Natural killer cell treated with Interleukin-12 subunit alpha and Interleukin-12 subunit beta and Interleukin-15 and Interleukin-18, amount 100 ng/mL, for 72 hours (primary cell): Measurements from ENCODE around the gene CC2D1A. TPM values are rescaled to one million over a fixed set of nuclear protein-coding genes. Genes with fewer than 3 reads are reported as not detected.

Source experiments
- ATAC-seq, 2 donors: fragments of 150-1000 bp; cut with Tn5 transposase in 1 of 2; sonication (Bioruptor Pico), chemical (Tn5 transposase) in 1 of 2; 2 replicates each; pipeline ENCODE4 v1.10.0; 2021
- DNase-seq: peaks from one replicate; pipeline ENCODE4 v3.0.0; 2022; ENCODE audit warnings: low spot score
- H3K27ac Mint-ChIP-seq, 2 donors: 1 replicate in 1 of 2; 2 replicates in 1 of 2; pipeline ENCODE4 v1.8.0; 2022; ENCODE audit warnings: mixed read lengths in 2 of 2, mild to moderate bottlenecking in 1 of 2, moderate library complexity in 1 of 2
- H3K27me3 Mint-ChIP-seq, 2 donors: 1 replicate in 1 of 2; 2 replicates in 1 of 2; pipeline ENCODE4 v1.8.0; 2022; ENCODE audit warnings: mixed read lengths in 2 of 2
- H3K36me3 Mint-ChIP-seq: one replicate; pipeline ENCODE4 v1.8.0; 2022; ENCODE audit warnings: mixed read lengths
- H3K4me1 Mint-ChIP-seq, 2 donors: 1 replicate in 1 of 2; 2 replicates in 1 of 2; pipeline ENCODE4 v1.8.0; 2022; ENCODE audit warnings: low read depth in 2 of 2, mixed read lengths in 2 of 2, mild to moderate bottlenecking in 1 of 2
- H3K4me3 Mint-ChIP-seq: one replicate; pipeline ENCODE4 v1.8.0; 2022; ENCODE audit warnings: mixed read lengths
- H3K9me3 Mint-ChIP-seq: 2 replicates; pipeline ENCODE4 v1.8.0; 2022; ENCODE audit warnings: mixed read lengths
- total RNA-seq, 2 donors: library from RNA; stranded (reverse); gene quantifications; one replicate each; pipeline ENCODE4 v1.2.3, GENCODE V29; 2022

Gene CC2D1A
- total RNA-seq, 2 donors from 2014 or later, result 33.2 to 41.3 TPM

- no peak overlapping the region for H3K27ac Mint-ChIP-seq
- peaks cover 14% of the 10 kb centered on the region for H3K36me3 Mint-ChIP-seq
- H3K4me1 Mint-ChIP-seq, result no peaks in the 10 kb centered on the region
- H3K9me3 Mint-ChIP-seq, result no peaks in the 10 kb centered on the region
- ATAC-seq (no peak), DNase-seq (no peak)
- no peaks in the 10 kb centered on the region for H3K27me3 Mint-ChIP-seq
- H3K4me3 Mint-ChIP-seq, result no peak overlapping the region
Measured at GRCh38 chr19:13926715-13927114, 20.7 kb downstream of the CC2D1A start.

- DNase-seq (no peak), ATAC-seq (no peak)
- Mint-ChIP-seq H3K9me3 (no peaks in the 10 kb centered on the region), H3K27me3 (peaks cover 0 to 6% of the 10 kb centered on the region in 2 donors), H3K27ac (no peak overlapping the region), H3K36me3 (peaks cover 6% of the 10 kb centered on the region), H3K4me3 (no peak overlapping the region), H3K4me1 (peaks cover 0 to 5% of the 10 kb centered on the region in 2 donors)
Measured at GRCh38 chr19:13929340-13929739, 23.3 kb downstream of the CC2D1A start.

- no peak for DNase-seq
- Mint-ChIP-seq H3K27me3 (peaks cover 0 to 8% of the 10 kb centered on the region in 2 donors), H3K36me3 (peaks cover 3% of the 10 kb centered on the region), H3K9me3 (no peaks in the 10 kb centered on the region), H3K27ac (no peak overlapping the region), H3K4me3 (no peak overlapping the region), H3K4me1 (peaks cover 0 to 11% of the 10 kb centered on the region in 2 donors)
- no peak for ATAC-seq
Measured at GRCh38 chr19:13929956-13930355, 24.0 kb downstream of the CC2D1A start.

DNA sequence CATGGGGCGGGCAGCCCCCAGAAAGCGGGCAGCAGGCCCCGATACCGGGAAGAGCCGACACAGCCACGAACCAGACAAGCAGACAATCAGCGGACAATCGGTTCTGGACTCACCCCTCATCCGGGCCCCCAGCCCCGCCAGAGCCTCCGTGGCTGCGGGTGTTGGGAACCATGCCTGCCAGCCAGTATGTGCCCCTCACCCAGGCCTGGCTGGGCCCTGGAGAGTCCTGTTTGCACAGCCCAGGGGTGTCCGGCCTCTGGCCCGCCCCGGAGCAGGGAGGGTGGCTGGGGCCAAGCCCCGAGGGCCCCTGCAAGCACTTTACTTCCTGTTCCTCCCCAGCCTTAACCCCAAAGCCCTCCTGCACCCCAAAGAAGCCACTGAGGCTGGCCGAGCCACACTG, 24.4 kb downstream of the CC2D1A start:
- no peak overlapping the region for H3K27ac Mint-ChIP-seq
- H3K36me3 Mint-ChIP-seq, result no peaks in the 10 kb centered on the region
- H3K9me3 Mint-ChIP-seq, result no peaks in the 10 kb centered on the region
- DNase-seq (no peak), ATAC-seq (no peak)
- H3K4me1 Mint-ChIP-seq, result peaks cover 0 to 11% of the 10 kb centered on the region in 2 donors
- peaks cover 0 to 8% of the 10 kb centered on the region in 2 donors for H3K27me3 Mint-ChIP-seq
- no peak overlapping the region for H3K4me3 Mint-ChIP-seq

DNA sequence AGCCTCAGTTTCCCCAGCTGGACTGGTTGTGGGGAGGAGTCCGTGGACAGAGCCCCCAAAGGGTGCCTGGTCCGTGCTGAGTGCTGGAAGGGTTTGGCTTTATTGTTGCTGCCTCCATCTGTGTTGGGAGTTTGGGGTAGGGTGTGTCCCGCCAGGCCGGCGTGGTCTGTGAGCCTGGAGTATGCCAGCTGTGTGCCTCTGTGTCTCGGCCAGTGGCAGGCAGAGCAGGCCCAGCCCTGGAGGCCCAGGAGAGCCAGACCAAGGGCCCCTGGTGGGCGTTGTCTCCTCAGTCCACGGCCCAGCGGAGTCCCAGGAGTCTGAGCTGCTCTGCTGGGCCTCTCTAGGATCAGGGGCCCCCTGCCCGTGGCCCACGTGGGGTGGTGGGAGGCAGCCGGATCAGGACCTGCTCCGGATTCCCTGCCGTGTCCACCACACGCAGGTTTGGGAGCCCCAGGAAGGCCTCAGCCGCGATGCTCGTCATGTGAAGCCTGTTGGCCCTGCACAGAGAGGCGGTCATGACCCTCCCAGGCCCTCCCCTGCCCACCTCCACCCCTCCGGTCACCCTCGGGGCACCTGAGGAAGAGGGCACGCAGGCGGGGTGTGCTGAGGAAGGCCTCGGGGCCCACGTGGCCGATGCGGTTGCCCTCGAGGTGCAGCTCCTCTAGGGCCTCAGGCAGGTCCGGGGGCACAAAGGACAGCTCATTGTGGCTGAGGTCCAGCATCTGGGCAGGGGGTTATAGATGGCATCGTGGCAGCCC, 25.6 kb downstream of the CC2D1A start:
- DNase-seq, result no peak
- Mint-ChIP-seq H3K27me3 (peaks cover 0 to 8% of the 10 kb centered on the region in 2 donors), H3K36me3 (no peaks in the 10 kb centered on the region), H3K9me3 (no peaks in the 10 kb centered on the region), H3K4me3 (no peak overlapping the region), H3K27ac (no peak overlapping the region), H3K4me1 (peaks cover 0 to 11% of the 10 kb centered on the region in 2 donors)
- ATAC-seq, result no peak

DNA sequence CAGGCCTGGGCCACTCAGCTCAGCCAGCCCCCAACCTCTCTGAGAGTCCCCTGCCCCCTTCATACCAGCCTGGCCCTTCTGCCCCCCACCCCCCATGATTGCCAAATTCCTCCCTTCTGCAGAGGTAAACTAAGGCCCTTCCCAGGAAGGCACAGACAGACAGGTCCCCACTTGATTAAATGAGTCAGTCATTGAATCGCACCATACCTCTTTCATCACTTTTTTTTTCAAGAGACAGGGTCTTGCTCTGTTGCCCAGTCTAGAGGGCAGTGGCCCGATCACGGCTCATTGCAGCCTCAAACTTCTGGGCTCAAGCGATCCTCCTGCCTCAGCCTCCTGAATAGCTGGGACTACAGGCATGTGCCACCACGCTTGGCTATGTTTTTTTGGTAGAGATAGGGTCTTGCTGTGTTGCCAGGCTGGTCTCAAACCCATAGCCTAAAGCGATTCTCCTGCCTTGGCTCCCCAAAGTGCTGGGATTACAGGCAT, 26.2 kb downstream of the CC2D1A start:
- DNase-seq (no peak), ATAC-seq (no peak)
- Mint-ChIP-seq H3K27ac (no peak overlapping the region), H3K27me3 (peaks cover 1 to 8% of the 10 kb centered on the region in 2 donors), H3K9me3 (no peaks in the 10 kb centered on the region), H3K4me3 (no peak overlapping the region), H3K36me3 (no peaks in the 10 kb centered on the region), H3K4me1 (peaks cover 0 to 11% of the 10 kb centered on the region in 2 donors)

DNA sequence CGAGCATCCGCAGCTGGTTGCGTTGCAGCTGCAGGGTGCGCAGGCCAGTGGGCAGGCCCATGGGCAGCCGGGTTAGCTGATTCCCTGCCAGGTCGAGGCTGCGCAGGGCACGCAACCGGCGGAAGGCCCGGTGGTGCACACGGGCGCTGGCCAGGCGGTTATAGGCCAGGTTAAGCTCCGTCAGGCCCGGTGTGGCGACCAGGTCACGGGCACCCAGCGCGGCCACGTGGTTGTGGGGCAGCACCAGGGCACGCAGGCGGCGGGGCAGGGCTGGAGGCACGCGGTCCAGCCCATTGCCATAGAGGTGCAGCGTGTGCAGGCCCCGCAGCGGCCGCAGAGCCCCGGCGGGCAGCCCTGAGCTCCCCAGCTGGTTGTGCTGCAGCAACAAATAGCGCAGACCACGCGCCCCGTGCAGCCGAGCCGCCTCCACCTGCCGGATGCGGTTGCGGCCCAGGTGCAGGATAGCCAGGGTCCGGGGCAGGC, 27.0 kb downstream of the CC2D1A start:
- no peak for DNase-seq
- no peaks in the 10 kb centered on the region for H3K36me3 Mint-ChIP-seq
- peaks cover 0 to 15% of the 10 kb centered on the region in 2 donors for H3K4me1 Mint-ChIP-seq
- peaks cover 7 to 12% of the 10 kb centered on the region in 2 donors for H3K27me3 Mint-ChIP-seq
- no peak for ATAC-seq
- H3K4me3 Mint-ChIP-seq, result no peak overlapping the region
- no peak overlapping the region for H3K27ac Mint-ChIP-seq
- H3K9me3 Mint-ChIP-seq, result no peaks in the 10 kb centered on the region

DNA sequence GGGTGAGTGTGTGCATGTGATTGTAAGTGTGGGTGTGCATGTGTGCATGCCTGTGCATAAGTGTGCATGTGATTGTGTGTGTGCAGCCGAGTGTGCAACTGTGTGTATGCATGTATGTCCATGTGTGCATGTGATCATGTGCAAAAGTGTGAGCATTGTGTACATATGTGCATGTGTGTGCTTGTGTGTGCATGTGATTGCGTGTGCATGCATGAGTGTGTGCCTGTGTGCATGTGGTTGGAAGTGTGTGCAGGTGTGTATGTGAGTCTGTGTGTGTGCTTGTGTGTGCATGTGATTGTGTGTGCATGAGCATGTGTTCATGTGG, 28.7 kb downstream of the CC2D1A start:
- Mint-ChIP-seq H3K27ac (no peak overlapping the region), H3K27me3 (peaks cover 7 to 12% of the 10 kb centered on the region in 2 donors), H3K36me3 (no peaks in the 10 kb centered on the region), H3K9me3 (no peaks in the 10 kb centered on the region), H3K4me1 (peaks cover 0 to 15% of the 10 kb centered on the region in 2 donors), H3K4me3 (no peak overlapping the region)
- ATAC-seq, result no peak
- no peak for DNase-seq

- no peak for ATAC-seq
- H3K4me1 Mint-ChIP-seq, result peaks cover 0 to 15% of the 10 kb centered on the region in 2 donors
- no peak overlapping the region for H3K27ac Mint-ChIP-seq
- no peaks in the 10 kb centered on the region for H3K9me3 Mint-ChIP-seq
- no peak overlapping the region for H3K4me3 Mint-ChIP-seq
- DNase-seq, result no peak
- H3K36me3 Mint-ChIP-seq, result no peaks in the 10 kb centered on the region
- H3K27me3 Mint-ChIP-seq, result peaks cover 7 to 12% of the 10 kb centered on the region in 2 donors
Measured at GRCh38 chr19:13935765-13936510, 29.9 kb downstream of the CC2D1A start.

- H3K27me3 Mint-ChIP-seq, result peaks cover 7 to 12% of the 10 kb centered on the region in 2 donors
- no peak overlapping the region for H3K27ac Mint-ChIP-seq
- H3K36me3 Mint-ChIP-seq, result no peaks in the 10 kb centered on the region
- no peak for DNase-seq
- no peak for ATAC-seq
- H3K9me3 Mint-ChIP-seq, result no peaks in the 10 kb centered on the region
- H3K4me1 Mint-ChIP-seq, result peaks cover 0 to 15% of the 10 kb centered on the region in 2 donors
- H3K4me3 Mint-ChIP-seq, result no peak overlapping the region
Measured at GRCh38 chr19:13937479-13938300, 31.7 kb downstream of the CC2D1A start.

- H3K9me3 Mint-ChIP-seq, result no peaks in the 10 kb centered on the region
- peaks cover 0 to 15% of the 10 kb centered on the region in 2 donors for H3K4me1 Mint-ChIP-seq
- H3K36me3 Mint-ChIP-seq, result no peaks in the 10 kb centered on the region
- DNase-seq (no peak), ATAC-seq (peak; percentile 41 to 45)
- H3K4me3 Mint-ChIP-seq, result no peak within 1 kb of the TSS
- H3K27ac Mint-ChIP-seq, result no peak within 1 kb of the TSS
- peaks cover 7 to 9% of the 10 kb centered on the region in 2 donors for H3K27me3 Mint-ChIP-seq
Measured at GRCh38 chr19:13938301-13939064, 32.5 kb downstream of the CC2D1A start, which contains the start of gene PODNL1. PODNL1 (minus strand) TSS chr19:13938417; CDS start chr19:13938181, 236 bp downstream.

GRCh38 chr19:13942023-13942684, 36.2 kb downstream of the CC2D1A start:
- DNase-seq (no peak), ATAC-seq (peak in 1 of 2 donors; percentile 40)
- Mint-ChIP-seq H3K4me3 (no peak overlapping the region), H3K36me3 (no peaks in the 10 kb centered on the region), H3K27me3 (peaks cover 4 to 6% of the 10 kb centered on the region in 2 donors), H3K4me1 (peaks cover 0 to 4% of the 10 kb centered on the region in 2 donors), H3K27ac (no peak overlapping the region), H3K9me3 (no peaks in the 10 kb centered on the region)
